B cell (primary cell): ENCODE measurements around the gene FOXK1. TPM values are rescaled to one million over a fixed set of nuclear protein-coding genes. Genes with fewer than 3 reads are reported as not detected.
A peak's percentile ranks its signal among the peaks of the same experiment; 100 is the strongest.
"Not testable (repeated sequence)": the region's sequence is repeated elsewhere in the genome, so short reads cannot be mapped to it uniquely, and the experiment has no call there.

ENCODE experiments used
- ATAC-seq: fragments of 200-7000 bp; cut with Tn5 transposase; one replicate; pipeline ENCODE4 v1.10.0; 2021; ENCODE audit warnings: low read depth, mild to moderate bottlenecking, moderate number of reproducible peaks, moderate library complexity
- CTCF ChIA-PET: fragments of 350-600 bp; sonication (Branson Sonifier 250); formaldehyde crosslinking; loops from one replicate; lab custom pipeline; 2021; ENCODE audit warnings: antibody characterized with exemption, inconsistent platforms; lab: Charles Lee
- POLR2A ChIA-PET: fragments of 350-600 bp; sonication (Branson Sonifier 250); formaldehyde crosslinking; loops from one replicate; lab custom pipeline; 2021; ENCODE audit warnings: antibody characterized with exemption; lab: Charles Lee
- DNase-seq: peaks from one replicate; pipeline ENCODE4 v3.0.0; 2013
- H2AFZ ChIP-seq: 2 replicates; pipeline ENCODE4 v1.6.1; 2012; ENCODE audit warnings: mild to moderate bottlenecking, low read depth, low read length; ENCODE audit not compliant: insufficient read depth, poor library complexity, severe bottlenecking
- H3K27ac ChIP-seq, 2 donors: 1 replicate in 1 of 2; 2 replicates in 1 of 2; pipeline ENCODE4 v1.5.1; 2012 to 2013; ENCODE audit warnings: low read length in 2 of 2, mild to moderate bottlenecking in 2 of 2, moderate library complexity in 1 of 2
- H3K27me3 ChIP-seq, 4 experiments: fragments of 200-600 bp in 1 of 4; sonication (generic) in 1 of 4; replicated peaks in 1 of 4; 1 replicate in 2 of 4; 2 replicates in 2 of 4; pipeline versions ENCODE4 v1.6.1 to v1.7.0; 2013 to 2016; ENCODE audit warnings: low read length in 3 of 4, mild to moderate bottlenecking in 2 of 4, mixed read lengths in 1 of 4, moderate library complexity in 1 of 4; ENCODE audit not compliant: insufficient read depth in 4 of 4, control insufficient read depth in 3 of 4; ENCODE audit errors: control extremely low read depth in 1 of 4
- H3K36me3 ChIP-seq, 2 experiments: replicated peaks in 1 of 2; 1 replicate in 1 of 2; 2 replicates in 1 of 2; pipeline versions ENCODE4 v1.6.1 to v1.7.1; 2013; ENCODE audit warnings: low read length in 1 of 2; ENCODE audit not compliant: insufficient read depth in 2 of 2, control insufficient read depth in 1 of 2; ENCODE audit errors: control extremely low read depth in 1 of 2, extremely low read depth in 1 of 2
- H3K4me1 ChIP-seq, 2 donors: fragments of 200-600 bp in 1 of 2; sonication (generic) in 1 of 2; 1 replicate in 1 of 2; 2 replicates in 1 of 2; pipeline versions ENCODE4 v1.5.1 to v1.6.1; 2013 to 2017; ENCODE audit warnings: low read length in 2 of 2; ENCODE audit not compliant: control insufficient read depth in 2 of 2, insufficient read depth in 2 of 2
- H3K4me2 ChIP-seq: replicated peaks from 2 replicates; pipeline ENCODE3; 2012; ENCODE audit warnings: mild to moderate bottlenecking, low read depth, low read length; ENCODE audit not compliant: poor library complexity, severe bottlenecking
- H3K4me3 ChIP-seq, 5 experiments: fragments of 200-600 bp in 1 of 5; sonication (generic) in 1 of 5; 1 replicate in 3 of 5; 2 replicates in 2 of 5; pipeline versions ENCODE4 v1.5.1 to v1.7.0; 2011 to 2016; ENCODE audit warnings: low read length in 4 of 5, mild to moderate bottlenecking in 4 of 5, low read depth in 2 of 5, control low read depth in 1 of 5, moderate library complexity in 1 of 5; ENCODE audit not compliant: insufficient read depth in 1 of 5; ENCODE audit errors: control extremely low read depth in 1 of 5, extremely low read depth in 1 of 5
- H3K79me2 ChIP-seq: fragments of 200-600 bp; sonication (generic); one replicate; pipeline ENCODE4 v1.6.0; 2016; ENCODE audit warnings: low read length; ENCODE audit not compliant: control insufficient read depth, insufficient read depth
- H3K9ac ChIP-seq: fragments of 200-600 bp; sonication (generic); 2 replicates; pipeline ENCODE4 v1.6.1; 2017; ENCODE audit warnings: mild to moderate bottlenecking, low read length, moderate library complexity
- H3K9me3 ChIP-seq, 3 donors: one replicate each; pipeline versions ENCODE4 v1.6.1 to v1.7.1; 2013; ENCODE audit warnings: low read length in 2 of 3; ENCODE audit not compliant: control insufficient read depth in 2 of 3, insufficient read depth in 1 of 3; ENCODE audit errors: control extremely low read depth in 1 of 3
- H4K20me1 ChIP-seq: 2 replicates; pipeline ENCODE4 v1.6.0; 2012; ENCODE audit warnings: mild to moderate bottlenecking, low read length; ENCODE audit not compliant: insufficient read depth, control insufficient read depth, poor library complexity, severe bottlenecking
- H3K27ac Mint-ChIP-seq: one replicate; pipeline ENCODE4 v1.8.0; 2021; ENCODE audit warnings: mixed read lengths
- H3K27me3 Mint-ChIP-seq: one replicate; pipeline ENCODE4 v1.8.0; 2021; ENCODE audit warnings: mixed read lengths
- H3K4me1 Mint-ChIP-seq: one replicate; pipeline ENCODE4 v1.8.0; 2021; ENCODE audit warnings: mixed read lengths
- H3K4me3 Mint-ChIP-seq: one replicate; pipeline ENCODE4 v1.8.0; 2021; ENCODE audit warnings: mixed read lengths
- H3K9me3 Mint-ChIP-seq: one replicate; pipeline ENCODE4 v1.8.0; 2022; ENCODE audit warnings: mixed read lengths; ENCODE audit not compliant: insufficient read depth
- CTCF ChIP-seq: fragments of 200-600 bp; IDR thresholded peaks from one replicate; pipeline ENCODE4 v1.8.0; 2022; ENCODE audit warnings: antibody characterized with exemption, mild to moderate bottlenecking
- EZH2 ChIP-seq: IDR thresholded peaks from 2 replicates; pipeline ENCODE4 v1.6.1; 2012; ENCODE audit warnings: borderline replicate concordance, low read depth, mild to moderate bottlenecking, moderate library complexity, low read length; ENCODE audit not compliant: insufficient read depth, poor library complexity, severe bottlenecking
- WGBS: methylation state at CpG from one replicate; pipeline ENCODE4 v1.1.5; 2013; ENCODE audit warnings: missing lambda C conversion rate; ENCODE audit not compliant: insufficient coverage; 5-methylcytosine and 5-hydroxymethylcytosine counted together
- intact Hi-C: fragments of 100-400 bp; cut with micrococcal nuclease; formaldehyde crosslinking; loops from one replicate; pipeline ENCODE4 v1.10.0; 2022
- polyA plus RNA-seq: library from polyadenylated mRNA; depleted of rRNA; stranded (reverse); fragments of >200 nt; gene quantifications from 2 replicates; pipeline ENCODE4 v1.2.3, GENCODE V29; 2012
- total RNA-seq, 2 donors: library from RNA; stranded (reverse); fragments of 120-200 nt in 1 of 2; gene quantifications; 1 replicate in 1 of 2; 2 replicates in 1 of 2; pipeline versions ENCODE4 v1.2.3 to v1.2.4, GENCODE V29; 2013 to 2022

Gene FOXK1
- total and polyA plus RNA-seq, 2 donors (not counting 1 experiment from before 2014, with no cell fraction given): 17.9 to 56.2 TPM

- no peak overlapping the region for H3K27ac ChIP-seq
- peaks cover 0 to 32% of the 10 kb centered on the region in 2 experiments for H3K36me3 ChIP-seq
- DNase-seq (no peak), ATAC-seq (peak; percentile 23)
- H3K4me1 ChIP-seq: peaks cover 0 to 9% of the 10 kb centered on the region in 2 donors
- peak overlapping the region; percentile 93 for H3K4me2 ChIP-seq
- ChIA-PET POLR2A (interaction anchor here (0.7 to 2.1 kb wide), 2 partner anchors 17 to 109 kb away, joined by 4 to 9 read pairs; partner anchors contain the start of gene AP5Z1), CTCF (interaction anchor here (0.6 to 2.8 kb wide), 8 partner anchors 17 to 1436 kb away, joined by 4 to 14 read pairs (median 6); partner anchors contain the start of gene AP5Z1)
- peaks cover 2% of the 10 kb centered on the region for H3K4me1 Mint-ChIP-seq
- no peaks in the 10 kb centered on the region for H3K27me3 ChIP-seq
- no peak for TF ChIP-seq EZH2
- no peak for TF ChIP-seq CTCF
- peak overlapping the region; percentile 68 for H3K9ac ChIP-seq
- H3K9me3 ChIP-seq: peaks cover 0 to 14% (median 0%) of the 10 kb centered on the region in 3 donors
- H4K20me1 ChIP-seq: no peaks in the 10 kb centered on the region
- H3K9me3 Mint-ChIP-seq: no peaks in the 10 kb centered on the region
- WGBS: 30% methylated on average over 46 of the region's 47 CpGs
- H3K27me3 Mint-ChIP-seq: no peaks in the 10 kb centered on the region
- H3K4me3 Mint-ChIP-seq: peak overlapping the region; percentile 61
- no peak overlapping the region for H3K27ac Mint-ChIP-seq
- intact Hi-C loops: loop anchor here (1.0 to 10.0 kb wide), 4 partner anchors 17 to 400 kb away; partner anchors contain the start of genes AP5Z1 and WIPI2
- peak overlapping the region; percentile 60 for H2AFZ ChIP-seq
- H3K4me3 ChIP-seq: peak overlapping the region in 4 of 5 experiments; percentile 47 to 63 (median 61)
- H3K79me2 ChIP-seq: no peaks in the 10 kb centered on the region
Measured at GRCh38 chr7:4792537-4793126, 110.5 kb downstream of the FOXK1 start.

GRCh38 chr7:4793385-4793993 lies 111.4 kb downstream of the FOXK1 start:
- CTCF ChIA-PET: interaction anchor here (1.2 to 2.8 kb wide), 4 partner anchors 18 to 292 kb away, joined by 5 to 14 read pairs (median 8); partner anchors contain the start of gene AP5Z1
- intact Hi-C loops: loop anchor here (5.0 to 10.0 kb wide), 2 partner anchors 181 to 399 kb away; partner anchors contain the start of gene WIPI2

GRCh38 chr7:4794171-4794570 lies 112.1 kb downstream of the FOXK1 start:
- H3K27me3 Mint-ChIP-seq, H3K9me3 Mint-ChIP-seq, H3K4me2 ChIP-seq, DNase-seq, H3K4me1 Mint-ChIP-seq, ATAC-seq, H3K27ac ChIP-seq, H3K27me3 ChIP-seq, POLR2A ChIA-PET, H3K79me2 ChIP-seq, H3K9ac ChIP-seq, H4K20me1 ChIP-seq, H3K4me3 ChIP-seq, H3K27ac Mint-ChIP-seq, H3K4me1 ChIP-seq, H2AFZ ChIP-seq: not testable (repeated sequence)
- Histone ChIP-seq H3K9me3 (peaks cover 0 to 14% (median 0%) of the 10 kb centered on the region in 3 donors), H3K36me3 (peaks cover 0 to 20% of the 10 kb centered on the region in 2 experiments)
- WGBS: 83% methylated on average over 5 of the region's 14 CpGs
- peak overlapping the region; percentile 26 for H3K4me3 Mint-ChIP-seq
- intact Hi-C loops: loop anchor here (5.0 to 10.0 kb wide), 2 partner anchors 181 to 398 kb away; partner anchors contain the start of gene WIPI2
- CTCF ChIA-PET: interaction anchor here (1.3 to 2.8 kb wide), 2 partner anchors 18 to 180 kb away, joined by 5 to 14 read pairs; partner anchors contain the start of gene AP5Z1

More at GRCh38 chr7:4793385-4793993, 111.4 kb downstream of the FOXK1 start:
- not testable (repeated sequence) for H3K27ac Mint-ChIP-seq, H3K4me2 ChIP-seq, H2AFZ ChIP-seq, DNase-seq, H3K4me1 ChIP-seq, H3K9me3 Mint-ChIP-seq, H3K4me3 ChIP-seq, ATAC-seq, H3K27me3 Mint-ChIP-seq, H3K27ac ChIP-seq, H3K4me1 Mint-ChIP-seq, H3K9ac ChIP-seq, H4K20me1 ChIP-seq, H3K79me2 ChIP-seq, H3K27me3 ChIP-seq
- POLR2A ChIA-PET: interaction anchor here (2.1 kb wide), 1 partner anchor 18 kb away, joined by 9 read pairs; the partner anchor contains the start of gene AP5Z1
- H3K4me3 Mint-ChIP-seq: peak overlapping the region; percentile 26
- H3K9me3 ChIP-seq: peaks cover 0 to 14% (median 0%) of the 10 kb centered on the region in 3 donors
- 97% methylated on average over 30 of the region's 30 CpGs for WGBS
- peaks cover 0 to 26% of the 10 kb centered on the region in 2 experiments for H3K36me3 ChIP-seq
